Right lobe of liver (tissue), 6 donors: ENCODE measurements around the gene CACHD1. TPM values are rescaled to one million over a fixed set of nuclear protein-coding genes. Genes with fewer than 3 reads are reported as not detected.
A peak's percentile ranks its signal among the peaks of the same experiment; 100 is the strongest.
"Not testable (repeated sequence)": the region's sequence is repeated elsewhere in the genome, so short reads cannot be mapped to it uniquely, and the experiment has no call there.

Experiments
- ATAC-seq, 4 donors: fragments of 200-7000 bp; cut with Tn5 transposase; one replicate each; pipeline ENCODE4 v1.9.1; 2020; ENCODE audit warnings: mild to moderate bottlenecking in 4 of 4, moderate library complexity in 4 of 4
- DNase-seq, 3 donors: peaks; one replicate each; pipeline ENCODE4 v3.0.0-alpha.2; 2020
- H3K27ac ChIP-seq, 3 donors: fragments of 200-600 bp; one replicate each; pipeline ENCODE4 v1.8.0; 2022
- H3K27me3 ChIP-seq, 2 donors: fragments of 200-600 bp; one replicate each; pipeline ENCODE4 v1.8.0; 2022
- H3K36me3 ChIP-seq, 4 donors: fragments of 200-600 bp; sonication (generic) in 1 of 4; one replicate each; pipeline versions ENCODE4 v1.5.1 to v1.8.0; 2017 to 2022; ENCODE audit warnings: control low read depth in 1 of 4
- H3K4me1 ChIP-seq, 4 donors: fragments of 200-600 bp; sonication (generic) in 1 of 4; one replicate each; pipeline versions ENCODE4 v1.5.1 to v1.8.0; 2017 to 2022; ENCODE audit warnings: control low read depth in 1 of 4
- H3K4me3 ChIP-seq, 3 donors: fragments of 200-600 bp; one replicate each; pipeline ENCODE4 v1.8.0; 2022
- H3K9me3 ChIP-seq, 4 donors: fragments of 200-600 bp; sonication (generic) in 1 of 4; one replicate each; pipeline versions ENCODE4 v1.5.1 to v1.8.0; 2017 to 2022; ENCODE audit warnings: control low read depth in 1 of 4
- CTCF ChIP-seq, 4 donors: fragments of 200-600 bp in 3 of 4; fragments of 450-650 bp in 1 of 4; IDR thresholded peaks; one replicate each; pipeline versions ENCODE4 v1.5.1 to v1.8.0; 2016 to 2022; ENCODE audit warnings: antibody characterized with exemption in 4 of 4, mild to moderate bottlenecking in 2 of 4
- POLR2A ChIP-seq: fragments of 450-650 bp; IDR thresholded peaks from one replicate; pipeline ENCODE4 v1.6.1; 2017; ENCODE audit warnings: antibody characterized with exemption, mild to moderate bottlenecking
- WGBS: methylation state at CpG from one replicate; pipeline ENCODE4 v1.1.6; 2018; ENCODE audit warnings: low coverage, low lambda C conversion rate; ENCODE audit not compliant: insufficient coverage; ENCODE audit errors: missing lambda C conversion rate; 5-methylcytosine and 5-hydroxymethylcytosine counted together
- intact Hi-C, 2 donors: fragments of 100-400 bp; cut with DNase I; formaldehyde crosslinking; loops; one replicate each; pipeline versions ENCODE4 v1.11.2 to v1.14.1; 2022
- total RNA-seq, 6 experiments: library from RNA; depleted of rRNA in 2 of 6; stranded (reverse); fragments of >200 nt in 2 of 6; fragmentation: NEBNext Ultra II Directional in 3 of 6; extraction: Animal tissue kit (Norgen Biotek cat#: 25700) in 3 of 6; gene quantifications; one replicate each; pipeline versions ENCODE4 v1.1.0 to v1.2.4, GENCODE V29; 2016 to 2023
- donor health status: DM: no; HTN: yes; CAD: no.
- donor health status: DM: no; HTN: no; CAD: no.
- donor health status: DM: no; HTN: no; CAD: no.
- donor health status: DM: no; HTN: yes; CAD: no.
- donor health status: DM: no; HTN: yes; CAD: no.

The CACHD1 gene
- total RNA-seq, 6 experiments from 2014 or later = 0.59 to 3.0 (median 1.3) TPM

- no peaks in the 10 kb centered on the region for H3K4me1 ChIP-seq
- WGBS = 100% methylated on average over 3 of the region's 3 CpGs
- no peak for DNase-seq
- TF ChIP-seq POLR2A = no peak
- TF ChIP-seq CTCF (IDR thresholded peaks at IDR 0.05) = no peak
- no peaks in the 10 kb centered on the region for H3K27me3 ChIP-seq
- ATAC-seq = no peak
- intact Hi-C loops = loop anchor here in 1 of 2 donors (10.0 kb wide), 1 partner anchor 128 kb away; no protein-coding TSS in a partner anchor
- no peaks in the 10 kb centered on the region for H3K9me3 ChIP-seq
- no peak overlapping the region for H3K27ac ChIP-seq
- no peak overlapping the region for H3K4me3 ChIP-seq
- no peaks in the 10 kb centered on the region for H3K36me3 ChIP-seq
Measured at GRCh38 chr1:64696879-64697278, 226.9 kb downstream of the CACHD1 start.

- DNase-seq (no peak), ATAC-seq (peak in 1 of 4 donors; percentile 38)
- Histone ChIP-seq H3K27ac (no peak overlapping the region), H3K36me3 (no peaks in the 10 kb centered on the region), H3K4me3 (no peak overlapping the region), H3K9me3 (no peaks in the 10 kb centered on the region), H3K4me1 (no peaks in the 10 kb centered on the region), H3K27me3 (no peaks in the 10 kb centered on the region)
- intact Hi-C loops = loop anchor here in 1 of 2 donors (10.0 kb wide), 1 partner anchor 125 kb away; no protein-coding TSS in a partner anchor
- 55% methylated on average over 8 of the region's 8 CpGs for WGBS
- no peak for TF ChIP-seq POLR2A
- TF ChIP-seq CTCF (IDR thresholded peaks at IDR 0.05) = no peak
Measured at GRCh38 chr1:64699327-64699726, 229.4 kb downstream of the CACHD1 start.

- H3K9me3 ChIP-seq = no peaks in the 10 kb centered on the region
- DNase-seq = no peak
- no peaks in the 10 kb centered on the region for H3K4me1 ChIP-seq
- no peak for ATAC-seq
- intact Hi-C loops = no loop called here
- 75% methylated on average over 5 of the region's 5 CpGs for WGBS
- TF ChIP-seq CTCF (IDR thresholded peaks at IDR 0.05) (no peak), POLR2A (no peak)
- H3K27me3 ChIP-seq = no peaks in the 10 kb centered on the region
- no peak overlapping the region for H3K27ac ChIP-seq
- H3K36me3 ChIP-seq = no peaks in the 10 kb centered on the region
- H3K4me3 ChIP-seq = no peak overlapping the region
Measured at GRCh38 chr1:64701071-64701470, 231.1 kb downstream of the CACHD1 start.

- no peaks in the 10 kb centered on the region for H3K4me1 ChIP-seq
- H3K27me3 ChIP-seq = no peaks in the 10 kb centered on the region
- TF ChIP-seq CTCF (IDR thresholded peaks at IDR 0.05) (no peak), POLR2A (no peak)
- DNase-seq (no peak), ATAC-seq (no peak)
- no peaks in the 10 kb centered on the region for H3K9me3 ChIP-seq
- H3K4me3 ChIP-seq = no peak overlapping the region
- no peak overlapping the region for H3K27ac ChIP-seq
- intact Hi-C loops = no loop called here
- H3K36me3 ChIP-seq = no peaks in the 10 kb centered on the region
- WGBS = 44% methylated on average over 2 of the region's 2 CpGs
Measured at GRCh38 chr1:64701886-64702285, 232.0 kb downstream of the CACHD1 start.

- DNase-seq, H3K4me1 ChIP-seq, H3K36me3 ChIP-seq, ATAC-seq, H3K27me3 ChIP-seq, intact Hi-C loops, H3K9me3 ChIP-seq, H3K4me3 ChIP-seq, H3K27ac ChIP-seq: not testable (repeated sequence)
- 66% methylated on average over 3 of the region's 3 CpGs for WGBS
Measured at GRCh38 chr1:64702670-64703069, 232.7 kb downstream of the CACHD1 start.
